Measurements from ENCODE around the gene PKN1.
A peak's percentile ranks its signal among the peaks of the same experiment; 100 is the strongest.

Gene PKN1

DNA sequence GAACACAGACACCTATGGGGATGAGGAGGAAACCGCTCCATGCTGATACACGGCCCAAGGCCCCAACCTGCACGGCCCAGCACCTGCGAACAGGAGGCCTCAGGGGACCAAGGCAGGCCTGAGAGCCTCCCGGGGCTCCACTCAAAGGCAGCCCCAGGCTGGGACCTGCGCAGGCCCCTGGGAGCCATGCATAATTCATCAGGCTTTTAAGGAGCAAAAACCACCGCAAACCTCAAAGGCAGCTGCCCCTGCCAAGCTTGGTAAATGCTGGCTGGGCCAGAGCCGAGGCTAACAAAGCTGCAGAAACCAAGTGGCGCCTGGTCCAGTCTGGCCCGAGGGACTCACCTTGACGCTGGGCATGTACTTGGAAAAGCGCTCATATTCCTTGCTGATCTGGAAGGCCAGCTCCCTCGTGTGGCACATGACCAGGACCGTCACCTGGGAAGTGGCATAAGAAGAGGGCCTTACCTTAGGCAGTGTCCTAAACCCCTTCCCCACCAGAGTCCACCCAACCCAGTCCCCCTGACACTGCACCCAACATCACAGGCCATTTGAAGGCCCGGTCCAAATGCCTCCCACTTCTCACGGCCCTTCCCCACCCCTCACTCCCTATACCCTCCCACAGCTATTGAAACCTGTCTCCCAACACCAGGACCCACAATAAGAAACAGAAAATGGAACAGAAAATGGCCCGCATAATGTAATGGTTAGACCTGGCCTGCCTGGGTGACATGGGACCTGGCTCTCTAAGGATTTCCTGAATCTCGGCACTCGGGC lies 21.8 kb upstream of the PKN1 start:
- DNase-seq (ENCODE audit: insufficient read length, low spot score): no peak
- no peak for FAIRE-seq
- TF ChIP-seq POLR2A (IDR thresholded peaks at IDR 0.05; ENCODE audit: low read depth, low read length): no peak

DNA sequence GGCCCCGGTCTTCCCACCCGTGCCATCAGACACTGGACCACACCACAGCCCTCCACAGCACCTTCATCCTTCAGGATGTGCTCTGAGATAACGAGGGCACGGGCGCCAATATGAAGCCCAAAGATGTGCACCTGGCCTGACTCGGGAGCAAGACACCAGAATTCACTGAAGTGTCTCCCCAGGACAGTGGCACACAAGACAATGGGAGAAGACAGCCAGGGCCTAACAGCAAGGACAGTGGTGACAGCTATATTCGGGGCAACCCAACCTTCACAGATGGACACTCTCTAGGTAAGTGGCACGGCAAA lies 21.2 kb upstream of the PKN1 start:
- FAIRE-seq (no peak), DNase-seq (ENCODE audit: insufficient read length, low spot score) (no peak)
- no peak for TF ChIP-seq POLR2A (IDR thresholded peaks at IDR 0.05; ENCODE audit: low read depth, low read length)

DNA sequence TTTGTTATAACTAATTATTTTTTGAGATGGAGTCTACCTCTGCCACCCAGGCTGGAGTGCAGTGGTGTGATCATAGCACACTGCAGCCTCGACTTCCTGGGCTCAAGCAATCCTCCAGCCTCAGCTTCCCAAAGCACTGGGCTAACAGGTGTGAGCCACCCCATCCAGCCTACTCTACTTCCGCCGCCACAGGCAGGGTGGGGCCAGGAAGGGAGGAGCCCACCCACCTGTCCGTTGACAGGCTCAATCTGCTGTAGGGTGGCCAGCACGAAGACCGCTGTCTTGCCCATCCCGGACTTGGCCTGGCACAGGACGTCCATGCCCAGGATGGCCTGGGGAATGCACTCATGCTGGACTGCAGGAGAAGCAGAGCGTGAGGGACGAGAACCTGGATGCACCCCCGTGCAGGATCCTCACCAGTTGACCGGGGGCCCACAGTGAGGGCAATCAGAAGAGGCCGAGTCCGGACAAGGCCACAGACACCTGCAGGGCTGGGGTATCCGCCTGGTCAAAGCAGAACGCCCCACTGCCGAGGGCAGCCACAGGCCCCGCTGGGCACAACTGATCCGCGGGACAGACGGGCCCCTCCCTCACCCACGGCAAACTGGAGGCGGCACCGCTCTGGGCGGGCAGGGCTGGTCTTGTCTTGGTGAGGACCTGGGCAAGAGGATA lies 20.6 kb upstream of the PKN1 start:
- FAIRE-seq (no peak), DNase-seq (ENCODE audit: insufficient read length, low spot score) (no peak)
- TF ChIP-seq POLR2A (IDR thresholded peaks at IDR 0.05; ENCODE audit: low read depth, low read length): no peak

DNA sequence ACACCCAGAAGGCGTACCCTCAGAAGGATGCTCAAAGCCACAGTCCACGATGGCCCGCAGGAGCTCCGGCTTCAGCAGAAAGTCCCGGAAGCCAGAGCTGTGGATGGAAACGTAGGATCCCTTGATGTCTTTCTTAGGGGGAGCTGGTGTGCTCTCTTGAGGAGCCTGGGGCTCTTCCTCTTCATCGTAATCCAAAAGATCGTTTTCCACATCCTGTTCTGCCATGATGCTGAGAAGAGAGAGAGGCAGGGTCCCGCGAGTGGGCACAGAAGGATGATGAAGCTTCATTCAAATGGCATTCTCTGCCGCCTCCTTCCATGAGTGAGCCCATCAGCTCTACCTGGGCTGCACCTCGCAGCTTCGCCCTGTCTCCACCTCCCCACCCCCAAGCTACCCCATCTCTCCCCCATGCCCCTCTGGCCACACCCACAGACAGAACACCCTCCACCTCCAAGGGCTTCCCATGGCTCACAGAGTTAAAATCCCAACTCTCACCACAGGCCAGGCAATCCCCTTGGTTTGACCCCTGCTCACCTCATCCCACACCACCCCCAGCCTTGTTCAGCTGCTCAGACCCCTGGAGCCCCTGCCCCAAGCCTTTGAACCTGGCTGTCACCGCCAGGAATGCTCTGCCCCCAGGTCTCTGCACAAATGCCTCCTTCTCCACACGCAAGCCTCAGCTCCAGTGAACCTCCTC lies 20.0 kb upstream of the PKN1 start:
- TF ChIP-seq POLR2A (IDR thresholded peaks at IDR 0.05; ENCODE audit: low read depth, low read length): no peak
- FAIRE-seq (no peak), DNase-seq (ENCODE audit: insufficient read length, low spot score) (no peak)

DNA sequence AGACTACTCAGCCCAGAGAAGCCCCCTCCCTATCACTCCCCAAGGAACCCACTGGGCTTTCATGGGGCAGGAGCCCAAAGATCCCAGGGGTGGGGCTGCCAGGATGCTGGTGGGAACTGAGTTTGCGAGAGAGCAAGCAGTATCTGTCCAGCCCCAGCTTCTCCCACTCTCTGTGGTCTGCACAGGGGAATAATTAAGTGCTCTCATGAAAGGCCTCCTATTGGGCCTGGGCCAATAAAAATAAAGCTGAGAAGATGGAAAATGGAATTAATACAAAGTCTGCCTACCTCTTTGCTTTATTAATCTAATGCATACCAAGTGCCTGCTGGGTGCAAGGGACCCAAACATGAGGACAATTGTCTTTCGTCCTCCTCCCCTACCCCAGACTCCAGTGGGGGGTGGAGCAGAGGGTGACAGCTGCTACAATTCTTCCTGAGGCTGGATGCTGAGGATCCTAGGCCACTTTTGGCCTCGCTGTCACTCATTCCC lies 19.4 kb upstream of the PKN1 start:
- DNase-seq (ENCODE audit: insufficient read length, low spot score) (no peak), FAIRE-seq (no peak)
- TF ChIP-seq POLR2A (IDR thresholded peaks at IDR 0.05; ENCODE audit: low read depth, low read length): no peak

DNA sequence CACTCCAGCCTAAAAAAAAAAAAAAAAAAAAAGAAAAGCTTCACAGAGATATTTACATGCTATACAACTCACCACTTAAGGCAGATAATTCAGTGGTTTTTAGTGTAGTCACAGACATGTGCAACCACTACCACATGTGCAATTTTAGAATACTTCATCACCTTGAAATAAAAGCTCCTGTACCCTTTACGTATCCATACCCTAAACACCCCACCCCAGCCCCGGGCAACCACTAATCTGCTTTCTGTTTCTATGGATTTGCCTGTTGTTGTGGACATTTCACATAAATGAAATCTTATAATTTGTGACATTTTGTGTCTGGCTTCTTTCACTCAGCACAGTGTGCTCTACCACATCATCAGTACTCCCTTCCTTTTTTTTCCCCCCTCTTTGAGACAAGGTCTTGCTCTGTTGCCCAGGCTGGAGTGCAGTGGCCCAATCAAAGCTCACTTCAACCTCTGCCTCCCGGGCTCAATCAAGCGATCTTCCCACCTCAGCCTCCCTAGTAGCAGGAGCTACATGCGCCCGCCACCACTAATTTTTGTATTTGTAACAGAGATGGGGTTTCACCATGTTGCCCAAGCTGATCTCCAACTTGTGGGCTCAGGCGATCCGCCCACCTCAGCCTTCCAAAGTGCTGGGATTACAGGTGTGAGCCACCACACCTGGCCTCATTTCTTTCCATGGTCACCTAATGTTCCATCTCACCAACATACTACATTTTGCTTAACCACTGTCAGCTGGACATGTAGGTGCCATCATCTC lies 18.0 kb upstream of the PKN1 start:
- DNase-seq (ENCODE audit: insufficient read length, low spot score) (no peak), FAIRE-seq (no peak)
- no peak for TF ChIP-seq POLR2A (IDR thresholded peaks at IDR 0.05; ENCODE audit: low read depth, low read length)

DNA sequence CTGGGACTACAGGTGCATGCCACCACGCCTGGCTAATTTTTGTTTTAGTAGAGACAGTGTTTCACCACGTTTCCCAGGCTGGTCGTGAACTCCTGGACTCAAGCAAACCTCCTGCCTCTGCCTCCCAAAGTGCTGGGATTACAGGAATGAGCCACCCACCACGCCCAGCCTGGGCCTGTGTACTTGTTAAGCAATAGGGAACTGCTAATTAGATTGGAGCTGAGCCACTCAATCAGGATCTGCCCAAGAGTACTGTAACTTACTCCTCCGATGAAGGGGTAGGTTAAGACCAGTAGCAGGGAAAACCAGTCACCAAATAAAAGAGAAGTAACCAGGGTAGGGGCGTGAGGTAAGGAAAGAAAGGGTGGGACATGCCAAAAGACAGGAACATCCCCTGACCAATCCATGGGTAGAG lies 16.3 kb upstream of the PKN1 start:
- DNase-seq (ENCODE audit: insufficient read length, low spot score) (no peak), FAIRE-seq (no peak)
- TF ChIP-seq POLR2A (IDR thresholded peaks at IDR 0.05; ENCODE audit: low read depth, low read length): no peak

DNA sequence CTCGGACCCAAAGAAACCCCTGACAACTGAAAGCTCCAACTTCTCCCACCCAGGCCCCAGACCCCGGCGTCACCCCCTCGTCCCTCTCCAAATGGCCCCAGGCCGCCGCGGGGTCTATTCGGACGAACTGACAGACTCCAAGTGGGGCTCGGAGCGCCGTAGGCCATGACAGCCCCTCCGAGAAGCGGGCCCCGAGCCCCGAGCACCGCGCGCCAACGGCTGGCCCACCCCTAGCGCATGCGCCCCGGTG lies 14.3 kb upstream of the PKN1 start:
- TF ChIP-seq POLR2A (IDR thresholded peaks at IDR 0.05; ENCODE audit: low read depth, low read length): no peak
- DNase-seq (ENCODE audit: insufficient read length, low spot score) (no peak), FAIRE-seq (no peak)

DNA sequence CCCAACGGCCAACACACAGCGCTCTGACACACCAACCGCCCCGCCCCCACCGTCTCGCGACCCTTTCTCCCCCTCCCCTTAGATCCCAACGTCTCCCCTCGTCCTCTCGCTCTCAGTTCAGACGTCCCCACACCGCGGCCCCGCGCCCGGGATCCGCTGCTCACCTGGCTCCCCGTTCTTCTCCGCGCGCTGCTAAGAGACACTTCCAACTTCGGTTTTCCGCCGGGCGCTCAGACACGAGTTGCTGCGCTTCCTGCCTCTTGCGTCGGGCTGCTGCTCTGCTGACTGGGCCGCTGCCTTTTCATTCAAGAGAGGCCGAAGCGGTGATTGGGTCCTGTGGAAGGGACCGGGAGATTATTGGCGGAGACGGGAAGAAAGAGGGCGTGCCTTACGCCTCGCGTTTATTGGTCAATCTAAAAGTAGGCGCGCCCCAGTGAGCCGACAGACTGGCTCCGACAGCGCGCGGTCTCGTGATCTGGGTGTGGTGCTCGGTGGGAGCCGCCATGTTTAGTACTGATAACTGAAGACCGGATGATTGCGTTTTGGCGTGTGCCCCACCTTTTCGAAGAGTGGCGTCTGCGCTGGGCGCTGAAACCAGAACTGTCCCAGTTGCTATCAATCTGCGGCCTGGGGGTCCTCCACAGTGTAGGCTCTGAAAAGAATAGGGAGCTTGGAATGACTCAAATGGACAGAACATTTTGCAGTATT lies 13.8 kb upstream of the PKN1 start, which contains the start of gene DDX39A:
TSS of gene DDX39A (minus strand) at position 236 of the 708 bp plus-strand sequence. CDS start 6,121 bp downstream, outside the sequence.
- FAIRE-seq (peak; percentile 70), DNase-seq (ENCODE audit: insufficient read length, low spot score) (peak; percentile 94)
- peak; percentile 69; the same call in 1 of the 2 replicates for TF ChIP-seq POLR2A (IDR thresholded peaks at IDR 0.05; ENCODE audit: low read depth, low read length)

DNA sequence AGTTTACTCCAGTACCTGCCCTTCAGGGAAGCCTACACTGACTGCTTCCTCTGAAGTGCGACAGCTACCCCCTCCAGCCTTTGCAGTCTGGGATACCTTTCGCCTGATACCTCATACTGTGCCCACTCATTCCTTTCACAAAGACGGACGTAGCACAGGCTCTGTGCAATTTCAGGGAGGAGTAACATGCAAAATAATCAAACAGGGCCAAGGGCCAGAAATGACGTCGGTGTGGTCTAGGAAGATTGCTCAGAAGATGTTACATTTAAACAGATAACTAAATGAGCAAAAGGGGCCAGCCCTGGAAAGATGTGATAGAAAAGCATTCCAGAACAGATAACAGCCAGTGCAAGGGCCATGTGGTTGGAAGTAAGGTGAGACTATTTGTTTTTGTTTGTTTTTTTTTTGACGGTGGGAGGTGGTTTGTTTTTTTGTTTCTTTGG lies 7.4 kb upstream of the PKN1 start:
- FAIRE-seq: no peak
- TF ChIP-seq POLR2A (IDR thresholded peaks at IDR 0.05; ENCODE audit: low read depth, low read length): no peak
- DNase-seq (ENCODE audit: insufficient read length, low spot score): no peak

DNA sequence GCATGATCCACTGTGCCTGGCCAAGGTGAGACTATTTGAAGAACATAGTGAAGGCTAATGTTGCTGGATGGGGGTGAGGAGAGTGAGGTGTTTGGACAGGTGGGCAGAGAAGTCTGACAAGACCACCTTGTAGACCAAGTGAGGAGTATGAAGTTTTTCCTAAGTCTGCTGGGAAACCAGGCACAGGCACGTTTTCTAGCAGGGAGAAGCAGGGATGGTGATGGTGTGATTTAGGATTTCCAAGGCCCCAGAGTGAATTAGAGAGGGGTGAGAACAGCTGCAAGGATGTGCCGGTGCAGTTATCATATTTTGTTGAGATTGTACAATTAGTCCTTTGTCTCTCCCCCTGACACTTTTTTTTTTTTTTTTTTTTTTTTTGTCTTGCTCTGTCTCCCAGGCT lies 5.6 kb upstream of the PKN1 start:
- DNase-seq (ENCODE audit: insufficient read length, low spot score) (no peak), FAIRE-seq (no peak)
- TF ChIP-seq POLR2A (IDR thresholded peaks at IDR 0.05; ENCODE audit: low read depth, low read length): no peak

DNA sequence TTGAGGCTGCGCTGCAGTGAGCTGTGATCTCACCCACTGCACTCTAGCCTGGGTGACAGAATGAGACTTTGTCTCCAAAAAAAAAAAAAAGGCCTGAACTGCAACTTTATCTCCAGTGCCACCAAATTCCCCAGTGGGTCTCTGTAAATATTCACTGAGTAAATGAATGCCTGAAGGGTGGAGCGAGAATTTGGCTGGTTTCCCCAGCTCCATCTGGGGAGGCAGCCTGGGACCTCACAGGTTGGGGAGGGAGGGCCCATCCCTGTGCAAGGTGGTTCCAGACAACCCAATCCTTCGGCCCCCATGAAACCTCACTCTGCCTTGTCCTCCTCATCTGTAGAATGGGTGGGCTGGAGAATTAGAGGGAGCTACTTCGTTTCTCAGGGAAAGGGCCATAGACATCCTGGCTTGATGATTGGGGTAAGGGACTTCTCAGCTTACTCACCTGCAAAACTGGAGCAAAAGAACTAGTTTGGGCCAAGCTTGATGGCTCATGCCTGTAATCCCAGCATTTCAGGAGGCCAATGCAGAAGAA lies 4.2 kb upstream of the PKN1 start:
- no peak for TF ChIP-seq POLR2A (IDR thresholded peaks at IDR 0.05; ENCODE audit: low read depth, low read length)
- FAIRE-seq (no peak), DNase-seq (ENCODE audit: insufficient read length, low spot score) (no peak)

DNA sequence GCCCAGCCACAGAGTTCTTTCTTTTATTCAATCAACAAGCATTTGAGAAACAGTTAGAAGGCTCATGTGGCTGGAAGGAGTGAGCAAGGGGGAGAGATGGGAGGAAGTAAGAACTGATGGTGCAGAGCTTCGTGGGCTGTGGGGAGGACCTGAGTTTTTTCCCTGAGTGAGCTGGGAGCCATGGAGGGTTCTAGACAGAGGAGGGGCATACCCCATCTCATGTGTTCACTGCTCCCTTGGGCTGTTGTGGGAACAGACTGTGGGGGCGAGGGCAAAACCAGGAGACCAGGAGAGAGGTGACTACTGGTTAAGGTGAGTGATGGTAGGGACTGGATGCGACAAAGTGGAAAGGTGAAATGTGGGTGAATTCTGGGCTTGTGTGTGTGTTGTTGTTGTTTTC lies 2.4 kb upstream of the PKN1 start:
- FAIRE-seq (no peak), DNase-seq (ENCODE audit: insufficient read length, low spot score) (no peak)
- no peak for TF ChIP-seq POLR2A (IDR thresholded peaks at IDR 0.05; ENCODE audit: low read depth, low read length)
